Prostate gland (tissue), 2 donors: ENCODE results near the gene CDH5. TPM values are rescaled to one million over a fixed set of nuclear protein-coding genes. Genes with fewer than 3 reads are reported as not detected.

Experiments
- DNase-seq: peaks from one replicate; pipeline ENCODE4 v3.0.0-alpha.2; 2019; ENCODE audit warnings: low spot score
- H3K27ac ChIP-seq, 2 donors: fragments of 200-600 bp; sonication (generic); 2 replicates each; pipeline ENCODE4 v1.5.1; 2017 to 2019
- H3K27me3 ChIP-seq: fragments of 200-600 bp; sonication (generic); replicated peaks from 2 replicates; pipeline ENCODE4 v1.5.1; 2019; ENCODE audit not compliant: insufficient read depth
- H3K36me3 ChIP-seq, 2 donors: fragments of 200-600 bp; sonication (generic); 1 replicate in 1 of 2; 2 replicates in 1 of 2; pipeline versions ENCODE4 v1.5.1 to v1.8.1; 2017 to 2019
- H3K4me1 ChIP-seq: fragments of 200-600 bp; sonication (generic); replicated peaks from 2 replicates; pipeline ENCODE4 v1.5.1; 2019
- H3K4me3 ChIP-seq, 2 donors: fragments of 200-600 bp; sonication (generic); 2 replicates each; pipeline ENCODE4 v1.5.1; 2017 to 2019
- H3K9me3 ChIP-seq: fragments of 200-600 bp; sonication (generic); 2 replicates; pipeline ENCODE4 v1.5.1; 2017
- POLR2A ChIP-seq: fragments of 450-650 bp; IDR thresholded peaks from one replicate; pipeline ENCODE4 v1.6.1; 2016; ENCODE audit warnings: antibody characterized with exemption, mild to moderate bottlenecking
- POLR2AphosphoS5 ChIP-seq: sonication (generic); formaldehyde crosslinking; IDR thresholded peaks from one replicate; pipeline ENCODE4 v1.6.1; 2017; ENCODE audit warnings: antibody characterized with exemption
- WGBS: methylation state at CpG from one replicate; pipeline ENCODE4 v1.1.5; 2018; 5-methylcytosine and 5-hydroxymethylcytosine counted together
- intact Hi-C: fragments of 100-400 bp; cut with DNase I; formaldehyde crosslinking; loops from one replicate; pipeline ENCODE4 v1.14.2; 2022
- total RNA-seq, 2 donors: library from RNA; depleted of rRNA; stranded (reverse); fragments of >200 nt; gene quantifications; one replicate each; pipeline ENCODE4 v1.1.0, GENCODE V29; 2016
- TF ChIP-seq, protein P1 (sequence below), 4 experiments: fragments of 200-600 bp in 2 of 4; fragments of 450-650 bp in 2 of 4; sonication (generic) in 2 of 4; IDR thresholded peaks; 1 replicate in 3 of 4; 2 replicates in 1 of 4; pipeline ENCODE4 v1.5.1; 2016 to 2019; ENCODE audit warnings: antibody characterized with exemption in 4 of 4, mild to moderate bottlenecking in 2 of 4, moderate library complexity in 2 of 4

Gene CDH5
- total RNA-seq, 2 donors from 2014 or later, result 8.0 to 20.8 TPM

GRCh38 chr16:66401610-66402009 is 35.1 kb downstream of the CDH5 start:
- peaks cover under 1% of the 10 kb centered on the region for H3K4me1 ChIP-seq
- H3K9me3 ChIP-seq, result no peaks in the 10 kb centered on the region
- H3K36me3 ChIP-seq, result no peaks in the 10 kb centered on the region
- no peak for DNase-seq
- no peak overlapping the region for H3K4me3 ChIP-seq
- H3K27me3 ChIP-seq, result no peaks in the 10 kb centered on the region
- intact Hi-C loops, result loop anchor here (10.0 kb wide), 1 partner anchor 463 kb away; no protein-coding TSS in a partner anchor
- H3K27ac ChIP-seq, result no peak overlapping the region
- 67% methylated on average over 11 of the region's 11 CpGs for WGBS
- TF ChIP-seq POLR2A (no peak), POLR2AphosphoS5 (no peak)
- TF ChIP-seq, protein P1, sequence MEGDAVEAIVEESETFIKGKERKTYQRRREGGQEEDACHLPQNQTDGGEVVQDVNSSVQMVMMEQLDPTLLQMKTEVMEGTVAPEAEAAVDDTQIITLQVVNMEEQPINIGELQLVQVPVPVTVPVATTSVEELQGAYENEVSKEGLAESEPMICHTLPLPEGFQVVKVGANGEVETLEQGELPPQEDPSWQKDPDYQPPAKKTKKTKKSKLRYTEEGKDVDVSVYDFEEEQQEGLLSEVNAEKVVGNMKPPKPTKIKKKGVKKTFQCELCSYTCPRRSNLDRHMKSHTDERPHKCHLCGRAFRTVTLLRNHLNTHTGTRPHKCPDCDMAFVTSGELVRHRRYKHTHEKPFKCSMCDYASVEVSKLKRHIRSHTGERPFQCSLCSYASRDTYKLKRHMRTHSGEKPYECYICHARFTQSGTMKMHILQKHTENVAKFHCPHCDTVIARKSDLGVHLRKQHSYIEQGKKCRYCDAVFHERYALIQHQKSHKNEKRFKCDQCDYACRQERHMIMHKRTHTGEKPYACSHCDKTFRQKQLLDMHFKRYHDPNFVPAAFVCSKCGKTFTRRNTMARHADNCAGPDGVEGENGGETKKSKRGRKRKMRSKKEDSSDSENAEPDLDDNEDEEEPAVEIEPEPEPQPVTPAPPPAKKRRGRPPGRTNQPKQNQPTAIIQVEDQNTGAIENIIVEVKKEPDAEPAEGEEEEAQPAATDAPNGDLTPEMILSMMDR (IDR thresholded peaks at IDR 0.05), result no peak

- intact Hi-C loops, result loop anchor here (10.0 kb wide), 1 partner anchor 463 kb away; no protein-coding TSS in a partner anchor
- no peaks in the 10 kb centered on the region for H3K9me3 ChIP-seq
- no peaks in the 10 kb centered on the region for H3K27me3 ChIP-seq
- peaks cover 5% of the 10 kb centered on the region for H3K4me1 ChIP-seq
- DNase-seq, result no peak
- TF ChIP-seq POLR2AphosphoS5, result no peak
- TF ChIP-seq, protein P1 (IDR thresholded peaks at IDR 0.05), result no peak
- no peak for TF ChIP-seq POLR2A
- H3K27ac ChIP-seq, result no peak overlapping the region
- 90% methylated on average over 11 of the region's 12 CpGs for WGBS
- no peaks in the 10 kb centered on the region for H3K36me3 ChIP-seq
- no peak overlapping the region for H3K4me3 ChIP-seq
Measured at GRCh38 chr16:66402166-66402565, 35.7 kb downstream of the CDH5 start.

- Histone ChIP-seq H3K27ac (no peak overlapping the region), H3K27me3 (no peaks in the 10 kb centered on the region), H3K36me3 (no peaks in the 10 kb centered on the region), H3K4me1 (peaks cover 5% of the 10 kb centered on the region), H3K4me3 (no peak overlapping the region), H3K9me3 (no peaks in the 10 kb centered on the region)
- WGBS, result 92% methylated on average over 60 of the region's 61 CpGs
- TF ChIP-seq POLR2A (no peak), POLR2AphosphoS5 (no peak)
- TF ChIP-seq, protein P1 (IDR thresholded peaks at IDR 0.05), result no peak
- no peak for DNase-seq
- intact Hi-C loops, result loop anchor here (10.0 kb wide), 1 partner anchor 462 kb away; no protein-coding TSS in a partner anchor
Measured at GRCh38 chr16:66402591-66403230, 36.2 kb downstream of the CDH5 start.

- Histone ChIP-seq H3K4me3 (no peak overlapping the region), H3K4me1 (peaks cover 5% of the 10 kb centered on the region), H3K27ac (no peak overlapping the region), H3K9me3 (no peaks in the 10 kb centered on the region), H3K27me3 (no peaks in the 10 kb centered on the region), H3K36me3 (no peaks in the 10 kb centered on the region)
- DNase-seq, result no peak
- intact Hi-C loops, result loop anchor here (2.0 to 10.0 kb wide), 2 partner anchors 81 to 461 kb away; no protein-coding TSS in a partner anchor
- TF ChIP-seq, protein P1 (IDR thresholded peaks at IDR 0.05), result no peak
- TF ChIP-seq POLR2AphosphoS5, result no peak
- TF ChIP-seq POLR2A, result no peak
- whole genome bisulfite sequencing, result 79% methylated on average over 5 of the region's 5 CpGs
Measured at GRCh38 chr16:66403531-66404145, 37.1 kb downstream of the CDH5 start.
